Dermis lymphatic vessel endothelial cell (primary cell): ENCODE data around the gene CLEC20A. TPM values are rescaled to one million over a fixed set of nuclear protein-coding genes. Genes with fewer than 3 reads are reported as not detected.

ENCODE experiments used
- total RNA-seq: library from RNA; depleted of rRNA; stranded (reverse); fragments of >200 nt; gene quantifications from 2 replicates; pipeline ENCODE4 v1.2.1, GENCODE V29; 2014

The CLEC20A gene
- total RNA-seq, result 0.17 TPM in 1 of 2 replicates, not detected in the other

DNA sequence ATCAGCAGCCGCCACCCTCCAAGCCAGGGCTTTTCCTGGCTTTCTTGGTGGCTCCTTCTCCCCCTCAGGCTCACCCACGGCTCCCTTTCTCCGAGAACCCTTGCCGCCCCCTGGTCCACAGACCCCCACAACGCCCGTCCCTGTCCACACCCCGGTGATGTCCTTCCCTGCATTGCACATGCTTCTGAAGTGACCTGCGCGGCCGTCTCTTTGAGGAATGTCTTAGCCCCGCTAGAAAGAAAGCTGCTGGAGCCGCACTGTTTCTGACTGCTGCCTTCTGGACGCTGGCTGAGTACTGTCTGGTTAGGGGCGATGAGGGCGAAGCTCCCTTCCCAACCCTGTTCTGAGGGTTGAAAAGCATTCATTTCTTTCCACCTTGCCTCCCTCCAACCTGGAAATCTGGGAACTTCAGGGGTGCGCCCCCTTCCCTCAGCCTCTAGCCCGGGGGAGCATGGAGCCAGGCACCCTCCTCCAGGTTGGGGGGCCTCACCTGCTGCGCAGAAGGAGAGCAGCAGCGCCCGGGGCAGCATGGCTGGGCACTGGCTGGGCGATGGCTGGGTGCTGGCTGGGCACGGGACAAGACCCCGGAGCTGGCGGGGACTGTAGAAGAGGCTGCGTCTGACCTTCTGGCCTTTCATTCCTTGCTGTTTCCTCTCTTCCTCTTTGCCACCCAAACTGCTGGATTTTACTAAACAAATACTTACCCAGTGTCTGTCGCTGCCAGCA is at the start of gene CLEC20A:
TSS of gene CLEC20A (minus strand) at position 555 of the 726 bp plus-strand sequence. CDS start at position 530, 25 bp downstream.

DNA sequence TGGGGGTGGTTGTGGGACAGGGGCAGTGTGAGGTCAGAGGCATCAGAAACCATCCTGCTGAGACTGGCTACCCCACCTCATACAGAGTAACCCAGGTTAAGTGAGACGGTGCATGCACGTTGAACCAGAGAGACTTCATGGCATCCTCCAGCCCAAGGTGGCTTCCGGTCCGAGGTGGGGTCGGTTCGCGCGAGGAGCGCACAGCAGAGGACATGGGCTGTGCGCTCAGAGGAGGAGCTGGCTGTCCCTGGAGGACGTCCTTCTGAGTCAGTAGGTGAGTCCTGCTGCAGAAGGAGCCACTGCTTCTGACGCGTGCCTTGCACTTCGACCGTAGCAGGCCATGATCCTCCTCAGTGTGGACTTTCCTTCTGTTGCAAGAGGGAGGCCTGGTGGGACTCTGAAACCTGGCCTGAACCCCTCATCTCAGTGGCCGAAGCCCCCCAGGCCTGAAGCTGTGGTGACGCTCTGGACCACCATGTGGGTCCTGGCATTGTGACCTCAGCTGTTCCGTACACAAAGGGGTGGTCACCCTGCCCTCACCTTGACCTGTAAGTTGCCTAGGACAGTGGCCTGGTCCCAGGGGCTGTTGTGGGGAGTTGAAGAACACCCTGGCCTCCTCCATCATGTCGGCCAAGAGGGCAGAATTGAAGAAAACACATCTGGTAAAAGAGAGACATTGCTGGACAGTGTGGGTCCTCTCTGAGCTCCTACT is 16.0 kb upstream of the CLEC20A start, which contains the start of gene TEX35:
TSS of gene TEX35 (plus strand) at position 544 of the 712 bp plus-strand sequence. CDS start at position 624, 80 bp downstream.

Other genes with a start within 250 kb of the CLEC20A start
- not detected in 2 replicates for gene TEX35, start 16.1 kb upstream of the CLEC20A start, total RNA-seq
- 34.1 and 40.9 TPM in 2 replicates for gene RALGPS2, start 228.3 kb upstream of the CLEC20A start, total RNA-seq